DMS53 treated with DMSO at 0.1 percent for 48 hours (cell line): ENCODE data around the gene FEZF2.

Experiments used
- DNase-seq: peaks from one replicate; lab custom pipeline; 2025; ENCODE audit not compliant: unreplicated experiment; lab: John Stamatoyannopoulos, UW

Gene FEZF2

GRCh38 chr3:62373215-62373614 is at the start of gene FEZF2:
TSS of gene FEZF2 (minus strand) at chr3:62373550. CDS start at chr3:62372868, 682 bp downstream.
- no peak for DNase-seq

DNA sequence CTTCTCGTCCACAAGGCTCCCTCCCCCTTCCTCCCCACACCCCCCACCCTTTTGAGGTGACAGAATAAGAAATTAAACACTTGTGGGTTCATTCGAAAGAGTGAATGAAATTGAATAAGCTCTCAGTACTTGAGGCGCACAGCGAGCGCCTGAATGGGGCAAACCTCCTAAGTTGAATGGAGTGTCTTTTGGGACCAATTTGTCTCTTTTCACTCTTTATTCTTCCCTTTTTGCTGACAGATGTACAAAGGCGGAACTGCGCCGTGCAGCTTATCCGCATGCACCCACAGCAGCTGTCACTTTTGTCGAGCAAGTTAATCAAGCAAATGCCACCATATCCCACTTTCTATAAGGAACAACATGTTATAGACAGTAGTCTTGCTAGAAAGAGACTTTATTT is 47.9 kb upstream of the FEZF2 start:
- no peak for DNase-seq

GRCh38 chr3:62416144-62416543 is 42.8 kb upstream of the FEZF2 start:
- DNase-seq, result no peak

- DNase-seq, result no peak
Measured at GRCh38 chr3:62415312-62415801, 42.0 kb upstream of the FEZF2 start.

GRCh38 chr3:62414786-62415185 is 41.4 kb upstream of the FEZF2 start:
- DNase-seq, result no peak

DNA sequence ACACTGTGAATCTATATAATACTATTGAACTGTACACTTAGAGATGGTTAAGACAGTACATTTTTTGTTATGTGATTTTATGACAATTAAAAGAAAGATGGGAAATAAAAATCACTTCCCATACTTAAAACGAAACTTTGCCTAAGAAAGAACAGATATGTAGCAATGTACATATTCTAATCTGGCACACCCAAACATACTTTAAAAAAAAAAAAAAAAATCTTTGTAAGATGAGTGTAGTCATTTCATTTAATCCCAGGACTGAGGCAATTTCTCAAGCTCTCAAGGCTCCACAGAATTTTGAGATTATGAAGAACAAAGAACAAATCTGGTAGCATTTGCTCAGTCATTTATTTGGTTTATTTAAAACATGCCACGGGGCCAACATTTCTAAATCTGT is 40.3 kb upstream of the FEZF2 start:
- DNase-seq, result no peak

GRCh38 chr3:62406945-62407344 is 33.6 kb upstream of the FEZF2 start:
- no peak for DNase-seq

- no peak for DNase-seq
Measured at GRCh38 chr3:62405566-62405965, 32.2 kb upstream of the FEZF2 start.

- no peak for DNase-seq
Measured at GRCh38 chr3:62405135-62405534, 31.8 kb upstream of the FEZF2 start.

DNA sequence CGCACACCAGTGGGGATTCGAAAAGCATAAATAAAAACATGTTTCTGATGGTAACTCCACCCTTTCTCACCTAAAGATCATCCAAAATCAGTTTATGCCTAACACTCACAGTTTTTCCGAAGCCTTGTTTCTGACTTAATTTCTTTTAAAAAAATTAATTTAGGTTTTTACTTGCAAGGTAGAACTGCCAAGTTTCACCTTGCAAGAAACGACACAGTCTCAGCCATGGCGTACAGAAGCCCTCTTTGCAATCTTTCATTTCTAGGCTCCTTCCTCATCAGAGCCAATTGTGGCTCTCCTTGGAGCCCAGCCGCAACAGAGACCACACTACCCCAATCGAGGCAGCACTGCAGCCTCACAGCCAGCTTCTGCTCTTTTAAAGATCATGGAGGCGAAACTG is 31.0 kb upstream of the FEZF2 start:
- DNase-seq, result no peak

- DNase-seq, result no peak
Measured at GRCh38 chr3:62403765-62404164, 30.4 kb upstream of the FEZF2 start.

GRCh38 chr3:62392626-62393292 is 19.4 kb upstream of the FEZF2 start:
- DNase-seq, result no peak

GRCh38 chr3:62387251-62387650 is 13.9 kb upstream of the FEZF2 start:
- no peak for DNase-seq

- DNase-seq, result no peak
Measured at GRCh38 chr3:62379321-62379798, 6.0 kb upstream of the FEZF2 start.

- no peak for DNase-seq
Measured at GRCh38 chr3:62378921-62379320, 5.6 kb upstream of the FEZF2 start.

DNA sequence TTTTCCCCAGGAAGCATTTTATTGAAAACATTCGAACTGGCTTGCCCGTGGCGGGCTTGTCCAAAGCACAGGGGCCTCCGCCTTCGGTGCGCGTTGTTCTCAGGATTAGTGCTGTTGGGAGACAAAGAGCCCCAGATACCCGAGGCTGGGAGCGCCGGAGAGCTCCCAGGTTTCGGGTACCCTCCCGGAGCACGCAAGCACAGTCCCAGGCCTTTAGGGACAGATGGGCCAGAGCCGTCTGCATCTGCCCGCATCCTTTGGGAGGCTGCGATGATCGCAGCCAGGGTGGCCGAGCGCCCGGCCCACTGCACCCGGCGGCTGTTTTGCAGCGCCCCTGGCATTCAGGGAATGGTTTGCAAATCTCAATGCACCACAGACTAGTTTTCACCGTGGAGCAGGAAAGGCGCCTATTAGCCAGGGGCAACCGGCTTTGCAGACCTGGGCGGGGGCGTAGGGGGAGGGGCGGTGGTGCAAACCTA is 5.0 kb upstream of the FEZF2 start:
- no peak for DNase-seq

GRCh38 chr3:62376906-62377877 is 3.8 kb upstream of the FEZF2 start:
- DNase-seq, result no peak

DNA sequence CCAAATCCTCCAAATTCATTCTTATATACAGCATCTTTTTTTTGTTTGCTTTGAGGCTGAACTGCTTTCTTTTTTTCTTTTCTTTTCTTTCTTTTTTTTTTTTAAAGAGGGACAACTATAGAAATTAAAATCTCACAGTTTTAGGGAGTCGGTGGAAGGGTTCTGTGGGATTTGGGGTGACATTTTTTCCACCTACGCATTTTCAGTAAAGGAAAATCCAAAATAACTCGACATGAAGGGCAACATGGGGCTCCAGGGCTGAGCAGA is 3.0 kb upstream of the FEZF2 start:
- no peak for DNase-seq

- no peak for DNase-seq
Measured at GRCh38 chr3:62375655-62376453, 2.5 kb upstream of the FEZF2 start.

DNA sequence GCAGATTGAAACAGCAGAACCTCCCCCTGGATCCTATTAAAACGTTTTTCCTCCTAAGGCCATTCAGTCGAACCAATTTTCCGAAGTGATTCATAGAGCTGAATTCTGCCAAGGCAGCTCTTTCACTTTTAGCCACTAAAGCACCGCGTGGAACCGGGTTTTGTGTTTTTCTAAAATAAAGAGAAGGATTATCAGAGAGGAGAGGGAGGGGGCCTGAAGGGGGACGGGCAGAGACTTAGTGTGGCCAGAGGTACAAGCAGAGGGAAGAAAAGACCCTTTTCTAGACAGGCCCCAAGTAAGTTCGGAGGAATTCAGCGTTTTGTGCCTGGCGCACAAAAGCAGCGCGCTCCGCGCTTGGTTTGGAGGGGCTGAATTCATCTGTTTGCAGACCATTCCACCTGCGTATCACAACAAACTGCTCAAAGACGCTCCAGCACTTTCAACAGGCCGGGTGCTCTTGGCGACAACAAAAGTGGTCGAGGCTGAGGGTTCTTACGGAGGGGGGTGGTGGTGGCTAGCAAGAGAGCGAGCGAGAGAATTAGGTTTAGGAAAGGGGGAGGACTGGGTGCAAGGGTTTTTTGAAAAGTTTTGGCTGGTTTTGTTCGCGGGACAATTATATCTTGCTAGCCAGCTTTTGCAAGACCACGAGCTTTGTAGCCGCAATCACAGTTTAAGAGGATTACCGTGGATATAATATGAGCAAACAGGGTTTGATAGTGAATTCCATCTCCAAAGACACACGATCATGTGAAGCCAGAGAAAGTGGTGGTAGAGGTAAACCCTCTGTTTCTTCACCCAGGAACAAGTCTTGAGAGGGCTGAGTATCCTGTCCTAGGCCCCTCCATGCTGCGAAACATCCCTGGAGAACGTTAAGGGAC is 1.2 kb upstream of the FEZF2 start:
- DNase-seq, result no peak
